Suprapubic skin (tissue), 3 donors: ENCODE data around the gene TFAP2C.

ENCODE experiments used
- CTCF ChIP-seq, 2 donors: fragments of 200-600 bp in 1 of 2; fragments of 450-650 bp in 1 of 2; sonication (generic) in 1 of 2; IDR thresholded peaks; one replicate each; pipeline ENCODE4 v1.5.1; 2016 to 2019; ENCODE audit warnings: antibody characterized with exemption in 2 of 2, mild to moderate bottlenecking in 1 of 2, moderate library complexity in 1 of 2
- EP300 ChIP-seq: sonication (generic); formaldehyde crosslinking; IDR thresholded peaks from one replicate; pipeline ENCODE4 v1.6.1; 2017; ENCODE audit warnings: antibody characterized with exemption
- POLR2A ChIP-seq, 2 donors: fragments of 450-650 bp; IDR thresholded peaks; one replicate each; pipeline ENCODE4 v1.6.1; 2017; ENCODE audit warnings: antibody characterized with exemption in 2 of 2, mild to moderate bottlenecking in 2 of 2, moderate library complexity in 2 of 2

GRCh38 chr20:56673450-56673849 is 44.3 kb downstream of the TFAP2C start:
- no peak for TF ChIP-seq POLR2A (IDR thresholded peaks at IDR 0.05)
- TF ChIP-seq CTCF (IDR thresholded peaks at IDR 0.05) = no peak
- TF ChIP-seq EP300 = no peak
